ENCODE measurements around the gene VWA1.

The VWA1 gene

GRCh38 chr1:1489231-1489630, 53.7 kb downstream of the VWA1 start:
- Histone ChIP-seq H3K4me1 (ENCODE audit: control insufficient read depth, insufficient read depth, low read length) (no peaks in the 10 kb centered on the region), H3K36me3 (ENCODE audit: control insufficient read depth in 2 of 2, insufficient read depth in 1 of 2, low read length in 2 of 2) (peaks cover 21 to 91% of the 10 kb centered on the region in 2 experiments; a peak in 2 of 3 replicates), H3K4me3 (ENCODE audit: low read depth, low read length) (no peak overlapping the region), H3K9me3 (ENCODE audit: control insufficient read depth, insufficient read depth, low read depth, low read length) (no peaks in the 10 kb centered on the region), H3K27ac (ENCODE audit: extremely low read depth, low read depth, low read length) (no peak overlapping the region)
- no peak for TF ChIP-seq ZNF350 (tag by site-specific recombination; IDR thresholded peaks at IDR 0.05)
- no peak for TF ChIP-seq ZBTB6 (tag by site-specific recombination; IDR thresholded peaks at IDR 0.05)
- TF ChIP-seq ZNF10 (tag by site-specific recombination; IDR thresholded peaks at IDR 0.05): no peak
- no peak for TF ChIP-seq GLI2 (tag by site-specific recombination; IDR thresholded peaks at IDR 0.05; ENCODE audit: borderline replicate concordance, low read depth)
- TF ChIP-seq SCRT2 (tag by site-specific recombination; IDR thresholded peaks at IDR 0.05): 0 out of 2 replicates have a peak, but pooled peaks have one; percentile 28
- TF ChIP-seq ZNF169 (tag by site-specific recombination; IDR thresholded peaks at IDR 0.05): no peak
- CTCF ChIA-PET: no interaction called here
- POLR2A ChIA-PET: no interaction called here

GRCh38 chr1:1489861-1490260, 54.4 kb downstream of the VWA1 start:
- Histone ChIP-seq H3K9me3 (ENCODE audit: control insufficient read depth, insufficient read depth, low read depth, low read length) (no peaks in the 10 kb centered on the region), H3K4me1 (ENCODE audit: control insufficient read depth, insufficient read depth, low read length) (no peaks in the 10 kb centered on the region), H3K36me3 (ENCODE audit: control insufficient read depth in 2 of 2, insufficient read depth in 1 of 2, low read length in 2 of 2) (peaks cover 21 to 89% of the 10 kb centered on the region in 2 experiments; a peak in 2 of 3 replicates), H3K27ac (ENCODE audit: extremely low read depth, low read depth, low read length) (no peak overlapping the region), H3K4me3 (ENCODE audit: low read depth, low read length) (no peak overlapping the region)
- ChIA-PET POLR2A (interaction anchor here (0.7 kb wide), 1 partner anchor 9 kb away, joined by 3 read pairs; no protein-coding TSS in a partner anchor), CTCF (no interaction called here)
- TF ChIP-seq ZNF623 (tag by site-specific recombination; IDR thresholded peaks at IDR 0.05) (no peak), ZNF843 (tag by site-specific recombination; IDR thresholded peaks at IDR 0.05) (no peak), ZNF596 (tag by site-specific recombination; IDR thresholded peaks at IDR 0.05) (no peak)

GRCh38 chr1:1490633-1491230, 55.2 kb downstream of the VWA1 start:
- H3K36me3 ChIP-seq (ENCODE audit: control insufficient read depth in 2 of 2, insufficient read depth in 1 of 2, low read length in 2 of 2): peaks cover 21 to 90% of the 10 kb centered on the region in 2 experiments; a peak in 2 of 3 replicates
- no peaks in the 10 kb centered on the region for H3K9me3 ChIP-seq (ENCODE audit: control insufficient read depth, insufficient read depth, low read depth, low read length)
- no peak overlapping the region for H3K4me3 ChIP-seq (ENCODE audit: low read depth, low read length)
- H3K4me1 ChIP-seq (ENCODE audit: control insufficient read depth, insufficient read depth, low read length): no peaks in the 10 kb centered on the region
- ChIA-PET POLR2A (no interaction called here), CTCF (no interaction called here)
- H3K27ac ChIP-seq (ENCODE audit: extremely low read depth, low read depth, low read length): no peak overlapping the region
- no peak for TF ChIP-seq ZNF580 (tag by site-specific recombination; IDR thresholded peaks at IDR 0.05)
- TF ChIP-seq ZNF10 (tag by site-specific recombination; IDR thresholded peaks at IDR 0.05): no peak
- TF ChIP-seq KLF17 (tag by site-specific recombination; IDR thresholded peaks at IDR 0.05): no peak
- TF ChIP-seq ZNF146 (tag by site-specific recombination; IDR thresholded peaks at IDR 0.05): no peak
- no peak for TF ChIP-seq ZNF391 (tag by site-specific recombination; IDR thresholded peaks at IDR 0.05; ENCODE audit: borderline replicate concordance, low read depth)
- no peak for TF ChIP-seq ZNF449 (tag by site-specific recombination; IDR thresholded peaks at IDR 0.05)
- TF ChIP-seq SCRT2 (tag by site-specific recombination; IDR thresholded peaks at IDR 0.05): no peak
- no peak for TF ChIP-seq GLIS2 (tag by site-specific recombination; IDR thresholded peaks at IDR 0.05)
- no peak for TF ChIP-seq ZNF521 (tag by site-specific recombination; IDR thresholded peaks at IDR 0.05)
- TF ChIP-seq TRIM28 (IDR thresholded peaks at IDR 0.05; ENCODE audit: borderline replicate concordance, low read length): no peak
- no peak for TF ChIP-seq ZNF362 (tag by site-specific recombination; IDR thresholded peaks at IDR 0.05)
- no peak for TF ChIP-seq ZNF561 (tag by site-specific recombination; IDR thresholded peaks at IDR 0.05; ENCODE audit: borderline replicate concordance)
